HepG2 (cell line): Measurements from ENCODE around the gene STX7. TPM values are rescaled to one million over a fixed set of nuclear protein-coding genes. Genes with fewer than 3 reads are reported as not detected.

Experiments used
- ATAC-seq: fragments of 200-7000 bp; cut with Tn5 transposase; 3 replicates; pipeline ENCODE4 v1.9.1; 2020; ENCODE audit warnings: mild to moderate bottlenecking, moderate library complexity
- BruUV-seq: library from RNA; stranded (reverse); fragments of 400-500 nt; replicated peaks from 2 replicates; lab custom pipeline; 2021; lab: Mats Ljungman, UMichigan
- CTCF ChIA-PET: fragments of 300-600 bp; formaldehyde crosslinking; extraction: SDS; loops from one replicate; lab custom pipeline; 2021; ENCODE audit warnings: low total read pairs, inconsistent platforms, low intra/inter-chr PET ratio; lab: Yijun Ruan, JAX
- POLR2A ChIA-PET: fragments of 350-600 bp; sonication (Branson Sonifier 250); formaldehyde crosslinking; loops from one replicate; lab custom pipeline; 2020; ENCODE audit warnings: antibody characterized with exemption, inconsistent platforms; lab: Yijun Ruan, JAX
- DNase-seq: peaks from one replicate; pipeline ENCODE4 v3.0.0-alpha.2; 2015; ENCODE audit warnings: low spot score
- FAIRE-seq: peaks from 3 replicates; lab custom pipeline; 2011; peaks lifted over from hg19 to GRCh38; lab: Jason Lieb, UNC
- H2AFZ ChIP-seq: one replicate; pipeline ENCODE4 v1.6.1; 2011; ENCODE audit warnings: low read length, inconsistent platforms
- H3K27ac ChIP-seq: fragments of 300-600 bp; 3 replicates; pipeline ENCODE4 v1.8.0; 2011; ENCODE audit warnings: mixed run types, mild to moderate bottlenecking, mixed read lengths, low read length, inconsistent platforms; ENCODE audit not compliant: insufficient read depth; ENCODE audit errors: extremely low read length
- H3K27me3 ChIP-seq, 2 experiments: fragments of 200-600 bp in 1 of 2; 2 replicates in 1 of 2; 3 replicates in 1 of 2; pipeline versions ENCODE4 v1.6.0 to v1.8.0; 2011; ENCODE audit warnings: low read length in 2 of 2, mild to moderate bottlenecking in 2 of 2, moderate library complexity in 2 of 2, inconsistent platforms in 1 of 2; ENCODE audit not compliant: insufficient read depth in 2 of 2, control insufficient read depth in 1 of 2
- H3K36me3 ChIP-seq, 2 experiments: fragments of 200-600 bp in 1 of 2; replicated peaks in 1 of 2; 2 replicates in 1 of 2; 3 replicates in 1 of 2; pipeline versions ENCODE4 v1.5.1 to v1.8.0; 2011; ENCODE audit warnings: low read length in 2 of 2, inconsistent platforms in 1 of 2; ENCODE audit not compliant: insufficient read depth in 2 of 2, control insufficient read depth in 1 of 2
- H3K4me1 ChIP-seq: 2 replicates; pipeline ENCODE4 v1.5.1; 2012; ENCODE audit warnings: low read length, inconsistent platforms; ENCODE audit not compliant: insufficient read depth
- H3K4me2 ChIP-seq: 2 replicates; pipeline ENCODE4 v1.6.0; 2011; ENCODE audit warnings: low read depth, low read length, inconsistent platforms
- H3K4me3 ChIP-seq, 3 experiments: fragments of 200-600 bp in 1 of 3; sonication (generic), shearing (Covaris generic) in 1 of 3; replicated peaks in 1 of 3; 2 replicates each; pipeline ENCODE4 v1.5.1; 2011 to 2016; ENCODE audit warnings: low read length in 3 of 3, inconsistent platforms in 2 of 3, low read depth in 2 of 3, mild to moderate bottlenecking in 2 of 3, control low read depth in 1 of 3, mixed read lengths in 1 of 3; ENCODE audit not compliant: insufficient read depth in 1 of 3
- H3K79me2 ChIP-seq: one replicate; pipeline ENCODE4 v1.6.1; 2011; ENCODE audit warnings: low read length, inconsistent platforms; ENCODE audit not compliant: insufficient read depth
- H3K9ac ChIP-seq: 2 replicates; pipeline ENCODE4 v1.6.0; 2011; ENCODE audit warnings: mild to moderate bottlenecking, low read depth, low read length, inconsistent platforms; ENCODE audit not compliant: insufficient read depth
- H3K9me3 ChIP-seq: 2 replicates; pipeline ENCODE4 v1.5.1; 2012; ENCODE audit warnings: mild to moderate bottlenecking, low read length
- H4K20me1 ChIP-seq: 2 replicates; pipeline ENCODE4 v1.6.0; 2011; ENCODE audit warnings: inconsistent platforms, mild to moderate bottlenecking, low read length, moderate library complexity; ENCODE audit not compliant: insufficient read depth
- TCF7L2 ChIP-seq: IDR thresholded peaks from 2 replicates; pipeline ENCODE4 v1.6.1; 2011; ENCODE audit warnings: mild to moderate bottlenecking, low read depth, low read length, moderate library complexity
- ZFP36L1 ChIP-seq: sonication (generic); formaldehyde crosslinking; IDR thresholded peaks from 2 replicates; pipeline ENCODE4 v1.8.0; 2022; ENCODE audit warnings: mild to moderate bottlenecking, missing genetic modification reagents, moderate library complexity
- ZNF142 ChIP-seq: sonication (generic); formaldehyde crosslinking; IDR thresholded peaks from 2 replicates; pipeline ENCODE4 v1.4.0; 2020; ENCODE audit warnings: missing genetic modification reagents
- ZNF224 ChIP-seq: sonication (generic); formaldehyde crosslinking; IDR thresholded peaks from 2 replicates; pipeline ENCODE4 v1.5.0; 2020; ENCODE audit warnings: mild to moderate bottlenecking, missing genetic modification reagents
- WGBS: methylation state at CpG from one replicate; pipeline ENCODE4 v1.1.6; 2017; ENCODE audit warnings: low lambda C conversion rate; 5-methylcytosine and 5-hydroxymethylcytosine counted together
- in situ Hi-C: cut with HindIII; loops from 2 replicates; pipeline ENCODE4 v1.10.0; 2017; ENCODE audit warnings: low pct_unique_long_range_greater_than_20kb; ENCODE audit not compliant: extremely low pct_ligation_motif_present
- intact Hi-C: fragments of 100-400 bp; cut with micrococcal nuclease; formaldehyde crosslinking; loops from one replicate; pipeline ENCODE4 v1.10.0; 2022; ENCODE audit not compliant: unreplicated experiment
- polyA plus RNA-seq, 8 experiments: library from polyadenylated mRNA; depleted of rRNA in 3 of 8; stranded (reverse) in 7 of 8; unstranded in 1 of 8; fragments of >200 nt; fragmentation: Illumina TruSeq in 4 of 8; extraction: Trizol in 4 of 8; gene quantifications; 2 replicates each; pipeline versions ENCODE4 v1.2.1 to v1.2.3, GENCODE V29; 2011 to 2016; ENCODE audit warnings: low read depth in 4 of 8, missing spikeins in 1 of 8, mixed read lengths in 1 of 8; ENCODE audit not compliant: insufficient read depth in 1 of 8
- total RNA-seq, 5 experiments: library from RNA; depleted of rRNA; stranded (reverse); fragments of >200 nt; fragmentation: Illumina TruSeq; extraction: Trizol; gene quantifications; 2 replicates each; pipeline ENCODE4 v1.2.3, GENCODE V29; 2016; ENCODE audit warnings: low read depth in 1 of 5

Gene STX7
- total and polyA plus RNA-seq, 2 of the 13 experiments (the other 11 are each of a cell fraction or from before 2014, with no cell fraction given), result 28.0 to 34.7 TPM

GRCh38 chr6:132466952-132467351 is 46.0 kb downstream of the STX7 start:
- no peaks in the 10 kb centered on the region for H4K20me1 ChIP-seq
- no TSS peak for BruUV-seq
- no peak overlapping the region for H3K27ac ChIP-seq
- H3K4me2 ChIP-seq, result no peak overlapping the region
- WGBS, result 94% methylated on average over 3 of the region's 3 CpGs
- in situ Hi-C loops, result no loop called here
- H3K9ac ChIP-seq, result no peak overlapping the region
- ATAC-seq (no peak), DNase-seq (no peak)
- POLR2A ChIA-PET, result no interaction called here
- no peak for TF ChIP-seq TCF7L2
- TF ChIP-seq ZFP36L1 (CRISPR knock-in tag), result no peak
- no peak for TF ChIP-seq ZNF142 (CRISPR knock-in tag)
- no peak for TF ChIP-seq ZNF224 (CRISPR knock-in tag)
- TF ChIP-seq, all 625 proteins: peak for 0
- no peak overlapping the region for H3K4me3 ChIP-seq
- CTCF ChIA-PET, result no interaction called here
- intact Hi-C loops, result no loop called here
- H3K4me1 ChIP-seq, result peaks cover 11% of the 10 kb centered on the region
- no peaks in the 10 kb centered on the region for H3K9me3 ChIP-seq
- H3K27me3 ChIP-seq, result no peaks in the 10 kb centered on the region
- FAIRE-seq, result no peak
- peaks cover 21 to 64% of the 10 kb centered on the region in 2 experiments for H3K36me3 ChIP-seq
- H2AFZ ChIP-seq, result no peak overlapping the region
- H3K79me2 ChIP-seq, result no peaks in the 10 kb centered on the region
